Rectal smooth muscle tissue (tissue), 1 donor: ENCODE data around the gene ZNF212.

ENCODE experiments used
- H3K27ac ChIP-seq: one replicate; pipeline ENCODE4 v1.7.0; 2013; ENCODE audit warnings: low read depth, low read length, inconsistent platforms
- H3K27me3 ChIP-seq: one replicate; pipeline ENCODE4 v1.7.0; 2013; ENCODE audit warnings: low read length; ENCODE audit not compliant: control insufficient read depth, insufficient read depth
- H3K36me3 ChIP-seq: one replicate; pipeline ENCODE4 v1.7.0; 2013; ENCODE audit warnings: low read length; ENCODE audit not compliant: control insufficient read depth, insufficient read depth
- H3K4me1 ChIP-seq: one replicate; pipeline ENCODE4 v1.7.0; 2013; ENCODE audit warnings: low read length; ENCODE audit not compliant: control insufficient read depth, insufficient read depth
- H3K4me3 ChIP-seq: one replicate; pipeline ENCODE4 v1.7.0; 2013; ENCODE audit warnings: low read length
- H3K9ac ChIP-seq: one replicate; pipeline ENCODE4 v1.7.0; 2013; ENCODE audit warnings: low read length

The ZNF212 gene

GRCh38 chr7:149207324-149208035 is 32.0 kb upstream of the ZNF212 start:
- Histone ChIP-seq H3K4me3 (no peak overlapping the region), H3K27ac (no peak overlapping the region), H3K9ac (no peak overlapping the region), H3K27me3 (no peaks in the 10 kb centered on the region), H3K4me1 (no peaks in the 10 kb centered on the region), H3K36me3 (peaks cover 65% of the 10 kb centered on the region)

GRCh38 chr7:149209518-149210269 is 29.8 kb upstream of the ZNF212 start:
- H3K27me3 ChIP-seq = no peaks in the 10 kb centered on the region
- no peak overlapping the region for H3K27ac ChIP-seq
- peaks cover 59% of the 10 kb centered on the region for H3K36me3 ChIP-seq
- H3K4me1 ChIP-seq = no peaks in the 10 kb centered on the region
- H3K4me3 ChIP-seq = no peak overlapping the region
- H3K9ac ChIP-seq = no peak overlapping the region

GRCh38 chr7:149210551-149210950 is 28.9 kb upstream of the ZNF212 start:
- Histone ChIP-seq H3K9ac (no peak overlapping the region), H3K27me3 (no peaks in the 10 kb centered on the region), H3K4me1 (no peaks in the 10 kb centered on the region), H3K36me3 (peaks cover 62% of the 10 kb centered on the region), H3K4me3 (no peak overlapping the region), H3K27ac (no peak overlapping the region)

GRCh38 chr7:149214020-149214720 is 25.3 kb upstream of the ZNF212 start:
- H3K4me1 ChIP-seq = no peaks in the 10 kb centered on the region
- peaks cover 42% of the 10 kb centered on the region for H3K36me3 ChIP-seq
- no peak overlapping the region for H3K4me3 ChIP-seq
- H3K27ac ChIP-seq = no peak overlapping the region
- no peak overlapping the region for H3K9ac ChIP-seq
- H3K27me3 ChIP-seq = no peaks in the 10 kb centered on the region

GRCh38 chr7:149216402-149216801 is 23.0 kb upstream of the ZNF212 start:
- no peak overlapping the region for H3K9ac ChIP-seq
- H3K4me1 ChIP-seq = no peaks in the 10 kb centered on the region
- H3K27ac ChIP-seq = no peak overlapping the region
- H3K27me3 ChIP-seq = no peaks in the 10 kb centered on the region
- H3K36me3 ChIP-seq = peaks cover 26% of the 10 kb centered on the region
- H3K4me3 ChIP-seq = no peak overlapping the region

- Histone ChIP-seq H3K4me1 (no peaks in the 10 kb centered on the region), H3K27me3 (no peaks in the 10 kb centered on the region), H3K9ac (no peak overlapping the region), H3K27ac (no peak overlapping the region), H3K4me3 (no peak overlapping the region), H3K36me3 (peaks cover 22% of the 10 kb centered on the region)
These were observed 21.9 kb upstream of the ZNF212 start for GRCh38 chr7:149217570-149217969.

GRCh38 chr7:149218469-149219420 is 20.7 kb upstream of the ZNF212 start:
- Histone ChIP-seq H3K9ac (no peak overlapping the region), H3K4me3 (no peak overlapping the region), H3K27me3 (no peaks in the 10 kb centered on the region), H3K4me1 (no peaks in the 10 kb centered on the region), H3K27ac (no peak overlapping the region), H3K36me3 (peaks cover 13% of the 10 kb centered on the region)

GRCh38 chr7:149220534-149220933 is 18.9 kb upstream of the ZNF212 start:
- no peak overlapping the region for H3K9ac ChIP-seq
- H3K27ac ChIP-seq = no peak overlapping the region
- no peaks in the 10 kb centered on the region for H3K4me1 ChIP-seq
- no peaks in the 10 kb centered on the region for H3K27me3 ChIP-seq
- no peak overlapping the region for H3K4me3 ChIP-seq
- H3K36me3 ChIP-seq = peaks cover 12% of the 10 kb centered on the region

- Histone ChIP-seq H3K4me1 (no peaks in the 10 kb centered on the region), H3K36me3 (peaks cover 11% of the 10 kb centered on the region), H3K9ac (no peak overlapping the region), H3K27ac (no peak overlapping the region), H3K4me3 (no peak overlapping the region), H3K27me3 (no peaks in the 10 kb centered on the region)
These were observed 16.3 kb upstream of the ZNF212 start for GRCh38 chr7:149223176-149223575.

- Histone ChIP-seq H3K27me3 (no peaks in the 10 kb centered on the region), H3K4me3 (no peak overlapping the region), H3K36me3 (peaks cover 11% of the 10 kb centered on the region), H3K4me1 (no peaks in the 10 kb centered on the region), H3K9ac (no peak overlapping the region), H3K27ac (no peak overlapping the region)
These were observed 15.7 kb upstream of the ZNF212 start for GRCh38 chr7:149223761-149224160.

- H3K9ac ChIP-seq = no peak overlapping the region
- H3K36me3 ChIP-seq = peaks cover 11% of the 10 kb centered on the region
- no peaks in the 10 kb centered on the region for H3K4me1 ChIP-seq
- H3K27ac ChIP-seq = no peak overlapping the region
- H3K4me3 ChIP-seq = no peak overlapping the region
- no peaks in the 10 kb centered on the region for H3K27me3 ChIP-seq
These were observed 15.1 kb upstream of the ZNF212 start for GRCh38 chr7:149224352-149224751.

GRCh38 chr7:149225106-149225505 is 14.3 kb upstream of the ZNF212 start:
- Histone ChIP-seq H3K4me3 (no peak overlapping the region), H3K36me3 (peaks cover 11% of the 10 kb centered on the region)

More at GRCh38 chr7:149225106-149225505, 14.3 kb upstream of the ZNF212 start:
- H3K9ac ChIP-seq = no peak overlapping the region
- H3K4me1 ChIP-seq = no peaks in the 10 kb centered on the region
- H3K27ac ChIP-seq = no peak overlapping the region
- no peaks in the 10 kb centered on the region for H3K27me3 ChIP-seq
